ENCODE results near the gene FAM193B.
A peak's percentile ranks its signal among the peaks of the same experiment; 100 is the strongest.

FAM193B gene

GRCh38 chr5:177492841-177493240 lies 61.5 kb downstream of the FAM193B start:
- no peak overlapping the region for H3K4me3 ChIP-seq (ENCODE audit: low read length)
- peaks cover 8% of the 10 kb centered on the region for H3K27me3 ChIP-seq (ENCODE audit: low read depth, low read length)
- H3K36me3 ChIP-seq (replicated peaks; ENCODE audit: low read depth, low read length) = no peaks in the 10 kb centered on the region
- H3K4me2 ChIP-seq (ENCODE audit: low read length) = no peak overlapping the region
- no peak overlapping the region for H3K27ac ChIP-seq (ENCODE audit: low read length)
- no peak overlapping the region for H3K9ac ChIP-seq (ENCODE audit: low read length)
- peaks cover 49% of the 10 kb centered on the region for H3K4me1 ChIP-seq (ENCODE audit: low read length)
- H2AFZ ChIP-seq (ENCODE audit: low read depth, low read length) = no peak overlapping the region
- TF ChIP-seq CTCF (IDR thresholded peaks at IDR 0.05; ENCODE audit: low read depth, low read length) (no peak), EZH2phosphoT487 (IDR thresholded peaks at IDR 0.05; ENCODE audit: low read depth) (no peak)
- H3K9me3 ChIP-seq (ENCODE audit: insufficient read depth, low read length) = no peaks in the 10 kb centered on the region
- no peaks in the 10 kb centered on the region for H3K79me2 ChIP-seq (ENCODE audit: low read length)
- H4K20me1 ChIP-seq (ENCODE audit: insufficient read depth, low read length) = no peaks in the 10 kb centered on the region; the same call in 1 of the 2 replicates

DNA sequence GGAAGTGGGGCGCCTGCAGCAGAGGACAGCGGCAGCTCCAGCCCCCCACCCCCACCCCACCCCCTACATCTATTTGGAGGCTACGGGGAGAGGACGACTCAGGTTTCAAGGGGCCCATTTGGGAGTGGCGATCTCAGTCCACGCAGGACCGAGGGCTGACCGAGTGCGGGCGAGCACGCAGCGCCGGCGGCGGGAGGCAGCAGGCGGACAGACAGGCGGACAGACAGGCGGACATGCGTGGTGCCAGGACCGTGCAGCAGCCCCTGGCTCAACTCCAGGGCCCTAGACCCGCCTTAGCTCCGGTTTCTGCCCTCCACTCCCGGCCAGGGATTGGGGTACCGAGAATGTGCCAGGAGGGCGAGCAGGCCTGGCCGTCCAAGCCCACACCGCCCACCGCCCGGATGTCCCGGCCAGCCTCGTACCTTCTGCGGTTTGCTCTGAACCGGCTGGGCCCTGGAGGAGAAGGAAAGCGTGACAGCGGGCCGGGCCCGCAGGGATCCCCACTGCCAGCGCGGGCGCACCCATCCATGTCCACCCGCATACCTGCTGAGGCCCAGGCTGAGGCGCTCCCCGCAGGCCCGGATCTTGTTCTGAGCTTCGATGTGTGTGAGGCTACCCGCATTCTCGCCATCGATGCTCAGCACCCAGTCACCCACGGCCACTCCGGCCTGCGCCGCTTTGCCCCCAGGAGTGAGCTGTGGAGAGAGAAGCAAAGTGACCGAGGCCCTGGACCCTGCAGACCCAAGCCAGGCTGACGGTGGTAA lies 62.2 kb downstream of the FAM193B start:
- Histone ChIP-seq H3K4me1 (ENCODE audit: low read length) (peaks cover 47% of the 10 kb centered on the region), H3K4me3 (ENCODE audit: low read length) (no peak overlapping the region), H3K79me2 (ENCODE audit: low read length) (no peaks in the 10 kb centered on the region), H3K27me3 (ENCODE audit: low read depth, low read length) (peaks cover 5% of the 10 kb centered on the region; the same call in 1 of the 2 replicates), H2AFZ (ENCODE audit: low read depth, low read length) (no peak overlapping the region), H4K20me1 (ENCODE audit: insufficient read depth, low read length) (no peaks in the 10 kb centered on the region; the same call in 1 of the 2 replicates), H3K9ac (ENCODE audit: low read length) (no peak overlapping the region), H3K27ac (ENCODE audit: low read length) (no peak overlapping the region), H3K36me3 (replicated peaks; ENCODE audit: low read depth, low read length) (no peaks in the 10 kb centered on the region), H3K4me2 (ENCODE audit: low read length) (no peak overlapping the region), H3K9me3 (ENCODE audit: insufficient read depth, low read length) (no peaks in the 10 kb centered on the region)
- TF ChIP-seq EZH2phosphoT487 (IDR thresholded peaks at IDR 0.05; ENCODE audit: low read depth) (no peak), CTCF (IDR thresholded peaks at IDR 0.05; ENCODE audit: low read depth, low read length) (no peak)

DNA sequence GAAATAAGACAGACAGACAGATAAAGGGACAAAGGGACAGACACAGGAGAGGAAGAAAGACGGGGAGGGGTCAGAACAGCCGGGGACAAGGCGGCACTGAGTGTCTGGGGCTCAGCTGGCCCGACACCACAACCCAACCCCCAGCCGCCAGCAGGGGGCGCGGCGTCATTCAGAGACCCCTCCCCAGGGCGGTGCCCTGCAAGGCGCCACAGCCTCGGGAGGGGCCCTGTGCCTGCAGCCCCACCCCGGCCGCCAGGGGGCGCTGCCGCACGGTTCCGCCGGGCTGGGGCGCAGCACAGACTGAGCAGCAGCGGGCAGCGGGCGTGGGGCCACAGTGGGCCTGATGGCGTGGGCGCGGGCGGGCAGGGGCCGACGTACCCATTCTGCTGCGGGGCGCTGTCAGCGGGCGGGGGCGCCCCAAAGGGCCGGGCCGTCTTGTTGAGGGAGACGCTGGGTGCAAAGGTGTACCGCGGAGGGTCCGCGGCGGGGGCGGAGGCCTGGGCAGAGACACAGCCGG lies 62.9 kb downstream of the FAM193B start:
- Histone ChIP-seq H3K9me3 (ENCODE audit: insufficient read depth, low read length) (no peaks in the 10 kb centered on the region), H3K4me3 (ENCODE audit: low read length) (no peak overlapping the region), H2AFZ (ENCODE audit: low read depth, low read length) (no peak overlapping the region), H3K27me3 (ENCODE audit: low read depth, low read length) (peaks cover 3% of the 10 kb centered on the region; the same call in 1 of the 2 replicates), H3K36me3 (replicated peaks; ENCODE audit: low read depth, low read length) (no peaks in the 10 kb centered on the region), H3K9ac (ENCODE audit: low read length) (no peak overlapping the region), H4K20me1 (ENCODE audit: insufficient read depth, low read length) (no peaks in the 10 kb centered on the region; the same call in 1 of the 2 replicates), H3K4me2 (ENCODE audit: low read length) (no peak overlapping the region), H3K4me1 (ENCODE audit: low read length) (peaks cover 44% of the 10 kb centered on the region), H3K27ac (ENCODE audit: low read length) (no peak overlapping the region), H3K79me2 (ENCODE audit: low read length) (no peaks in the 10 kb centered on the region)
- TF ChIP-seq EZH2phosphoT487 (IDR thresholded peaks at IDR 0.05; ENCODE audit: low read depth) (no peak), CTCF (IDR thresholded peaks at IDR 0.05; ENCODE audit: low read depth, low read length) (peak; percentile 44)

DNA sequence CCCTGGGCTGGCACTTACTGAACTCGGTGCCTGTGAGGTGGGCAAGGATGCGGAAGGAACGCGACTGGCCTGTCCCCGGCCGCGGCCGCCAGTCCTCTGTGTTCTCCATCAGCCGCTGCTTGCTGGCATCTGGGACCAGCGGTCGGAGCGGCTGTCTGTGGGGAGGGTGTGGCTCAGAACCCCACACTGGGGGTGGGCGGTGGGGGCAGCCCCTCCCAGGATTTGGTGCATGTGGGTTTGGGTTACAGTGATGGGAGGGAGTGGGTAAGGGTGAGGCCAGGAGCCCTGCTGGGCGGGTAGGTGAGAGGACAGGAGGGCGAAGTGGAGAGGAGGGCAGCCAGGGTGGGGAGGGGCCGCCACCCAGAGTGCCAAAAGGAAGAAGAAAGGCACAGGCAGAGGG lies 63.4 kb downstream of the FAM193B start:
- Histone ChIP-seq H3K36me3 (replicated peaks; ENCODE audit: low read depth, low read length) (no peaks in the 10 kb centered on the region), H3K27ac (ENCODE audit: low read length) (no peak overlapping the region), H3K27me3 (ENCODE audit: low read depth, low read length) (no peaks in the 10 kb centered on the region; the same call in 1 of the 2 replicates), H3K4me3 (ENCODE audit: low read length) (no peak overlapping the region), H4K20me1 (ENCODE audit: insufficient read depth, low read length) (no peaks in the 10 kb centered on the region; the same call in 1 of the 2 replicates), H3K9ac (ENCODE audit: low read length) (no peak overlapping the region), H3K4me1 (ENCODE audit: low read length) (peaks cover 39% of the 10 kb centered on the region), H3K9me3 (ENCODE audit: insufficient read depth, low read length) (no peaks in the 10 kb centered on the region), H2AFZ (ENCODE audit: low read depth, low read length) (no peak overlapping the region), H3K4me2 (ENCODE audit: low read length) (no peak overlapping the region), H3K79me2 (ENCODE audit: low read length) (no peaks in the 10 kb centered on the region)
- TF ChIP-seq CTCF (IDR thresholded peaks at IDR 0.05; ENCODE audit: low read depth, low read length) = no peak
- TF ChIP-seq EZH2phosphoT487 (IDR thresholded peaks at IDR 0.05; ENCODE audit: low read depth) = no peak
